OCI-LY3 (cell line): ENCODE measurements around the gene ARHGAP26.

Source experiments
- H2AFZ ChIP-seq: fragments of 200-600, 300-600 bp; shearing (Covaris generic); 2 replicates; pipeline ENCODE4 v1.6.0; 2014; ENCODE audit warnings: antibody characterized with exemption, low read depth, low read length
- H3K27ac ChIP-seq: fragments of 200-600, 300-600 bp; sonication (generic); 2 replicates; pipeline ENCODE4 v1.5.1; 2014; ENCODE audit warnings: mild to moderate bottlenecking, low read length, moderate library complexity, mixed read lengths
- H3K27me3 ChIP-seq: fragments of 200-600, 300-600 bp; sonication (generic); 2 replicates; pipeline ENCODE4 v1.6.1; 2014; ENCODE audit warnings: low read depth, low read length, mixed read lengths
- H3K36me3 ChIP-seq: fragments of 200-600, 300-600 bp; sonication (generic); replicated peaks from 2 replicates; pipeline ENCODE3; 2014; ENCODE audit warnings: low read depth, low read length, mixed read lengths
- H3K4me1 ChIP-seq: fragments of 300-600, 200-600 bp; sonication (generic); 2 replicates; pipeline ENCODE4 v1.6.1; 2014; ENCODE audit warnings: low read length, mixed read lengths
- H3K4me2 ChIP-seq: fragments of 200-600, 300-600 bp; sonication (generic); 2 replicates; pipeline ENCODE4 v1.6.1; 2014; ENCODE audit warnings: low read length, mixed read lengths
- H3K4me3 ChIP-seq: fragments of 300-600, 200-600 bp; sonication (generic); 2 replicates; pipeline ENCODE4 v1.5.1; 2014; ENCODE audit warnings: antibody characterized with exemption, mild to moderate bottlenecking, low read length, moderate library complexity
- H3K79me2 ChIP-seq: fragments of 300-600, 200-600 bp; shearing (Covaris generic); 2 replicates; pipeline ENCODE4 v1.6.1; 2014; ENCODE audit warnings: mild to moderate bottlenecking, low read length, mixed read lengths
- H3K9ac ChIP-seq: fragments of 300-600, 200-600 bp; shearing (Covaris generic); 2 replicates; pipeline ENCODE4 v1.6.0; 2014; ENCODE audit warnings: mild to moderate bottlenecking, low read length, moderate library complexity
- H3K9me3 ChIP-seq: fragments of 200-600, 300-600 bp; shearing (Covaris generic); 2 replicates; pipeline ENCODE4 v1.6.1; 2014; ENCODE audit warnings: low read length, mixed read lengths; ENCODE audit not compliant: insufficient read depth
- H4K20me1 ChIP-seq: fragments of 200-600, 300-600 bp; sonication (generic); 2 replicates; pipeline ENCODE4 v1.6.1; 2016; ENCODE audit warnings: low read length, mixed read lengths; ENCODE audit not compliant: insufficient read depth
- EZH2phosphoT487 ChIP-seq: fragments of 200-600 bp; shearing (Covaris generic); IDR thresholded peaks from 2 replicates; pipeline ENCODE4 v1.6.1; 2018; ENCODE audit warnings: antibody characterized with exemption, mixed run types, low read depth
- TF ChIP-seq, protein P1 (sequence below): fragments of 200-600, 300-600 bp; sonication (generic); IDR thresholded peaks from 2 replicates; pipeline ENCODE4 v1.5.1; 2014; ENCODE audit warnings: antibody characterized with exemption, low read length, low read depth

The ARHGAP26 gene

DNA sequence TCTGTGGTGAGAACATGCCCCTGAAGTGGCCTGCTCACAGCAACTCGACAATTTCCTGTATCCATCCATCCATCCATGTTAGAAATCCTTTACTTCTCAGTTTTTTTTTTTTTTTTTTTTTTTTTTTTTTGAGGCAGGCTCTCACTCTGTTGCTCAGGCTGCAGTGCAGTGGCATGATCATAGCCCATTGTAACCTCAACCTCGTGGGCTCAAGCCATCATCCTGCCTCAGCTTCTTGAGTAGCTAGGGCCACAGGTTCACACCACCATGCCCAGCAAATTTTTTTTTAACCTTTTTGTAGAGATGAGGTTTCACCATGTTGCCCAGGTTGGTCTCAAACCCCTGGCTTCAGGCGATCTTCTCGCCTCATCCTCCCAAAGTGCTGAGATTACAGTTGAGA is 259.1 kb downstream of the ARHGAP26 start:
- Histone ChIP-seq H2AFZ (no peak overlapping the region), H3K27ac (no peak overlapping the region), H3K79me2 (no peaks in the 10 kb centered on the region), H3K27me3 (no peaks in the 10 kb centered on the region), H3K9me3 (no peaks in the 10 kb centered on the region), H3K4me1 (peaks cover 46% of the 10 kb centered on the region), H3K9ac (no peak overlapping the region), H3K4me3 (no peak overlapping the region), H3K36me3 (no peaks in the 10 kb centered on the region), H3K4me2 (no peak overlapping the region), H4K20me1 (no peaks in the 10 kb centered on the region)
- TF ChIP-seq, protein P1, sequence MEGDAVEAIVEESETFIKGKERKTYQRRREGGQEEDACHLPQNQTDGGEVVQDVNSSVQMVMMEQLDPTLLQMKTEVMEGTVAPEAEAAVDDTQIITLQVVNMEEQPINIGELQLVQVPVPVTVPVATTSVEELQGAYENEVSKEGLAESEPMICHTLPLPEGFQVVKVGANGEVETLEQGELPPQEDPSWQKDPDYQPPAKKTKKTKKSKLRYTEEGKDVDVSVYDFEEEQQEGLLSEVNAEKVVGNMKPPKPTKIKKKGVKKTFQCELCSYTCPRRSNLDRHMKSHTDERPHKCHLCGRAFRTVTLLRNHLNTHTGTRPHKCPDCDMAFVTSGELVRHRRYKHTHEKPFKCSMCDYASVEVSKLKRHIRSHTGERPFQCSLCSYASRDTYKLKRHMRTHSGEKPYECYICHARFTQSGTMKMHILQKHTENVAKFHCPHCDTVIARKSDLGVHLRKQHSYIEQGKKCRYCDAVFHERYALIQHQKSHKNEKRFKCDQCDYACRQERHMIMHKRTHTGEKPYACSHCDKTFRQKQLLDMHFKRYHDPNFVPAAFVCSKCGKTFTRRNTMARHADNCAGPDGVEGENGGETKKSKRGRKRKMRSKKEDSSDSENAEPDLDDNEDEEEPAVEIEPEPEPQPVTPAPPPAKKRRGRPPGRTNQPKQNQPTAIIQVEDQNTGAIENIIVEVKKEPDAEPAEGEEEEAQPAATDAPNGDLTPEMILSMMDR: no peak
- TF ChIP-seq EZH2phosphoT487: no peak

GRCh38 chr5:143030349-143030748 is 260.2 kb downstream of the ARHGAP26 start:
- H3K9me3 ChIP-seq: no peaks in the 10 kb centered on the region
- TF ChIP-seq, protein P1: peak; percentile 42
- no peak for TF ChIP-seq EZH2phosphoT487
- H3K79me2 ChIP-seq: no peaks in the 10 kb centered on the region
- H3K4me2 ChIP-seq: peak overlapping the region; percentile 42
- H3K36me3 ChIP-seq: no peaks in the 10 kb centered on the region
- no peak overlapping the region; the same call in 1 of the 2 replicates for H3K4me3 ChIP-seq
- no peak overlapping the region for H3K9ac ChIP-seq
- no peaks in the 10 kb centered on the region for H4K20me1 ChIP-seq
- H3K27ac ChIP-seq: no peak overlapping the region
- no peaks in the 10 kb centered on the region for H3K27me3 ChIP-seq
- H2AFZ ChIP-seq: 0 out of 2 replicates have a peak overlapping the region, but pooled peaks have one; percentile 2
- peaks cover 38% of the 10 kb centered on the region for H3K4me1 ChIP-seq

GRCh38 chr5:143031781-143032580 is 261.8 kb downstream of the ARHGAP26 start:
- no peaks in the 10 kb centered on the region for H3K36me3 ChIP-seq
- no peak overlapping the region for H3K27ac ChIP-seq
- H3K9me3 ChIP-seq: no peaks in the 10 kb centered on the region

DNA sequence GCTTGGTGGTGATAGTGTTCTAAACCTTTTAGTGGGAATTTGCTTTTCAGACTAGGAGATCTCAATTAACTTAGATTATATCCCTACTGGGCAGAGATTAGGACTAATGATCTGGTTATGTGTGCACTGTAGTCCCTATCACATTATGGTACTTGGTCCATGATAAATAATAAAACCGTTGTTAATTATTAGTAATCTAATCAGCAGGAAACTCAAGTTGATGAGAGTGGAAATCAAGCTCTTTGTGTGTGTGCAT is 262.3 kb downstream of the ARHGAP26 start:
- no peaks in the 10 kb centered on the region for H4K20me1 ChIP-seq
- H3K27ac ChIP-seq: no peak overlapping the region
- no peak overlapping the region for H3K4me2 ChIP-seq
- H3K4me3 ChIP-seq: no peak overlapping the region
- peaks cover 47% of the 10 kb centered on the region for H3K4me1 ChIP-seq
- no peaks in the 10 kb centered on the region for H3K79me2 ChIP-seq
- no peaks in the 10 kb centered on the region for H3K9me3 ChIP-seq
- TF ChIP-seq EZH2phosphoT487: no peak
- TF ChIP-seq, protein P1: no peak
- no peaks in the 10 kb centered on the region for H3K27me3 ChIP-seq
- no peaks in the 10 kb centered on the region for H3K36me3 ChIP-seq
- H3K9ac ChIP-seq: no peak overlapping the region
- no peak overlapping the region for H2AFZ ChIP-seq

More at GRCh38 chr5:143031781-143032580, 261.8 kb downstream of the ARHGAP26 start:
- H3K4me2 ChIP-seq: no peak overlapping the region
- no peak overlapping the region for H2AFZ ChIP-seq
- H3K9ac ChIP-seq: no peak overlapping the region
- no peaks in the 10 kb centered on the region for H3K27me3 ChIP-seq
- no peaks in the 10 kb centered on the region for H4K20me1 ChIP-seq
- no peaks in the 10 kb centered on the region for H3K79me2 ChIP-seq
- TF ChIP-seq EZH2phosphoT487: no peak
- TF ChIP-seq, protein P1: no peak
- no peak overlapping the region for H3K4me3 ChIP-seq
- H3K4me1 ChIP-seq: peaks cover 42% of the 10 kb centered on the region
